H1 (cell line): ENCODE data around the gene VNN1. TPM values are rescaled to one million over a fixed set of nuclear protein-coding genes. Genes with fewer than 3 reads are reported as not detected.

Experiments used
- KDM1A ChIP-seq: fragments of 200-600, 300-600 bp; sonication (generic); IDR thresholded peaks from 2 replicates; pipeline ENCODE4 v1.7.1; 2016; ENCODE audit warnings: mild to moderate bottlenecking, low read length, borderline replicate concordance
- PHF8 ChIP-seq: fragments of 200-600 bp; sonication (generic); conservative IDR thresholded peaks from 2 replicates; pipeline ENCODE4 v1.7.1; 2012; ENCODE audit warnings: low read depth, mild to moderate bottlenecking, inconsistent platforms, low read length, moderate library complexity
- RXRA ChIP-seq: IDR thresholded peaks from 2 replicates; pipeline ENCODE4 v1.6.1; 2011; ENCODE audit warnings: low read depth, mild to moderate bottlenecking, low read length, moderate library complexity; ENCODE audit not compliant: insufficient read depth
- polyA plus RNA-seq, 7 experiments: library from polyadenylated mRNA; depleted of rRNA in 3 of 7; stranded (reverse) in 5 of 7; unstranded in 2 of 7; fragments of >200 nt in 5 of 7; fragments of 200-250 nt in 2 of 7; gene quantifications; 1 replicate in 5 of 7; 2 replicates in 1 of 7; 4 replicates in 1 of 7; pipeline versions ENCODE4 v1.2.1 to v1.2.3, GENCODE V29; 2011 to 2013; ENCODE audit warnings: missing spikeins in 2 of 7, mixed read lengths in 2 of 7
- total RNA-seq: library from RNA; stranded (reverse); fragmentation: NEBNext Ultra II Directional; extraction: Animal tissue kit (Norgen Biotek cat#: 25700); gene quantifications from 2 replicates; pipeline ENCODE4 v1.2.1, GENCODE V29; 2021
- TF ChIP-seq, protein P1 (sequence below): fragments of 300-600 bp; sonication (generic); IDR thresholded peaks from 2 replicates; pipeline ENCODE4 v1.7.1; 2012; ENCODE audit warnings: low read length, moderate library complexity, mild to moderate bottlenecking, inconsistent platforms; ENCODE audit not compliant: insufficient replicate concordance

VNN1 gene
- total and polyA plus RNA-seq, 2 of the 8 experiments (the other 6 are each of a cell fraction or from before 2014, with no cell fraction given): not detected

DNA sequence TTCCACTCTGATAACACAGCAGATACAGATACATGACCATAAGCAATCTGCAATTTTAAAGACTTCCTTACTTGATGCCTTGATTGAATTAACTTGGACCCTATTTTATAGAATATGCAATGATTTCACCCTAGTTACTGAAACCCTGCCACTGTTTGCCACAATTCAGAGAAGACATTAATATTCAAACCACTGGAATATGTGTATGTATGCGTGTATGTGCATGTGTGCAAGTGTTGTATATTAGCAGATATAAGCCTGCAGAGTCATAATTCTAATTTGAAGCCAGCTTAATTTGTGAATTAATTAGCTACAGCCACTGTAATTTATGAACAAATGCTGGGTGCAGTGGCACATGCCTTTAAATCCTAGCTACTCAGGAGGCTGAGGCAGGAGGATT lies 34.6 kb upstream of the VNN1 start (continued):
- TF ChIP-seq, protein P1, sequence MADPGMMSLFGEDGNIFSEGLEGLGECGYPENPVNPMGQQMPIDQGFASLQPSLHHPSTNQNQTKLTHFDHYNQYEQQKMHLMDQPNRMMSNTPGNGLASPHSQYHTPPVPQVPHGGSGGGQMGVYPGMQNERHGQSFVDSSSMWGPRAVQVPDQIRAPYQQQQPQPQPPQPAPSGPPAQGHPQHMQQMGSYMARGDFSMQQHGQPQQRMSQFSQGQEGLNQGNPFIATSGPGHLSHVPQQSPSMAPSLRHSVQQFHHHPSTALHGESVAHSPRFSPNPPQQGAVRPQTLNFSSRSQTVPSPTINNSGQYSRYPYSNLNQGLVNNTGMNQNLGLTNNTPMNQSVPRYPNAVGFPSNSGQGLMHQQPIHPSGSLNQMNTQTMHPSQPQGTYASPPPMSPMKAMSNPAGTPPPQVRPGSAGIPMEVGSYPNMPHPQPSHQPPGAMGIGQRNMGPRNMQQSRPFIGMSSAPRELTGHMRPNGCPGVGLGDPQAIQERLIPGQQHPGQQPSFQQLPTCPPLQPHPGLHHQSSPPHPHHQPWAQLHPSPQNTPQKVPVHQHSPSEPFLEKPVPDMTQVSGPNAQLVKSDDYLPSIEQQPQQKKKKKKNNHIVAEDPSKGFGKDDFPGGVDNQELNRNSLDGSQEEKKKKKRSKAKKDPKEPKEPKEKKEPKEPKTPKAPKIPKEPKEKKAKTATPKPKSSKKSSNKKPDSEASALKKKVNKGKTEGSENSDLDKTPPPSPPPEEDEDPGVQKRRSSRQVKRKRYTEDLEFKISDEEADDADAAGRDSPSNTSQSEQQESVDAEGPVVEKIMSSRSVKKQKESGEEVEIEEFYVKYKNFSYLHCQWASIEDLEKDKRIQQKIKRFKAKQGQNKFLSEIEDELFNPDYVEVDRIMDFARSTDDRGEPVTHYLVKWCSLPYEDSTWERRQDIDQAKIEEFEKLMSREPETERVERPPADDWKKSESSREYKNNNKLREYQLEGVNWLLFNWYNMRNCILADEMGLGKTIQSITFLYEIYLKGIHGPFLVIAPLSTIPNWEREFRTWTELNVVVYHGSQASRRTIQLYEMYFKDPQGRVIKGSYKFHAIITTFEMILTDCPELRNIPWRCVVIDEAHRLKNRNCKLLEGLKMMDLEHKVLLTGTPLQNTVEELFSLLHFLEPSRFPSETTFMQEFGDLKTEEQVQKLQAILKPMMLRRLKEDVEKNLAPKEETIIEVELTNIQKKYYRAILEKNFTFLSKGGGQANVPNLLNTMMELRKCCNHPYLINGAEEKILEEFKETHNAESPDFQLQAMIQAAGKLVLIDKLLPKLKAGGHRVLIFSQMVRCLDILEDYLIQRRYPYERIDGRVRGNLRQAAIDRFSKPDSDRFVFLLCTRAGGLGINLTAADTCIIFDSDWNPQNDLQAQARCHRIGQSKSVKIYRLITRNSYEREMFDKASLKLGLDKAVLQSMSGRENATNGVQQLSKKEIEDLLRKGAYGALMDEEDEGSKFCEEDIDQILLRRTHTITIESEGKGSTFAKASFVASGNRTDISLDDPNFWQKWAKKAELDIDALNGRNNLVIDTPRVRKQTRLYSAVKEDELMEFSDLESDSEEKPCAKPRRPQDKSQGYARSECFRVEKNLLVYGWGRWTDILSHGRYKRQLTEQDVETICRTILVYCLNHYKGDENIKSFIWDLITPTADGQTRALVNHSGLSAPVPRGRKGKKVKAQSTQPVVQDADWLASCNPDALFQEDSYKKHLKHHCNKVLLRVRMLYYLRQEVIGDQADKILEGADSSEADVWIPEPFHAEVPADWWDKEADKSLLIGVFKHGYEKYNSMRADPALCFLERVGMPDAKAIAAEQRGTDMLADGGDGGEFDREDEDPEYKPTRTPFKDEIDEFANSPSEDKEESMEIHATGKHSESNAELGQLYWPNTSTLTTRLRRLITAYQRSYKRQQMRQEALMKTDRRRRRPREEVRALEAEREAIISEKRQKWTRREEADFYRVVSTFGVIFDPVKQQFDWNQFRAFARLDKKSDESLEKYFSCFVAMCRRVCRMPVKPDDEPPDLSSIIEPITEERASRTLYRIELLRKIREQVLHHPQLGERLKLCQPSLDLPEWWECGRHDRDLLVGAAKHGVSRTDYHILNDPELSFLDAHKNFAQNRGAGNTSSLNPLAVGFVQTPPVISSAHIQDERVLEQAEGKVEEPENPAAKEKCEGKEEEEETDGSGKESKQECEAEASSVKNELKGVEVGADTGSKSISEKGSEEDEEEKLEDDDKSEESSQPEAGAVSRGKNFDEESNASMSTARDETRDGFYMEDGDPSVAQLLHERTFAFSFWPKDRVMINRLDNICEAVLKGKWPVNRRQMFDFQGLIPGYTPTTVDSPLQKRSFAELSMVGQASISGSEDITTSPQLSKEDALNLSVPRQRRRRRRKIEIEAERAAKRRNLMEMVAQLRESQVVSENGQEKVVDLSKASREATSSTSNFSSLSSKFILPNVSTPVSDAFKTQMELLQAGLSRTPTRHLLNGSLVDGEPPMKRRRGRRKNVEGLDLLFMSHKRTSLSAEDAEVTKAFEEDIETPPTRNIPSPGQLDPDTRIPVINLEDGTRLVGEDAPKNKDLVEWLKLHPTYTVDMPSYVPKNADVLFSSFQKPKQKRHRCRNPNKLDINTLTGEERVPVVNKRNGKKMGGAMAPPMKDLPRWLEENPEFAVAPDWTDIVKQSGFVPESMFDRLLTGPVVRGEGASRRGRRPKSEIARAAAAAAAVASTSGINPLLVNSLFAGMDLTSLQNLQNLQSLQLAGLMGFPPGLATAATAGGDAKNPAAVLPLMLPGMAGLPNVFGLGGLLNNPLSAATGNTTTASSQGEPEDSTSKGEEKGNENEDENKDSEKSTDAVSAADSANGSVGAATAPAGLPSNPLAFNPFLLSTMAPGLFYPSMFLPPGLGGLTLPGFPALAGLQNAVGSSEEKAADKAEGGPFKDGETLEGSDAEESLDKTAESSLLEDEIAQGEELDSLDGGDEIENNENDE: no peak
- TF ChIP-seq KDM1A (no peak), PHF8 (no peak), RXRA (no peak)
